Calu3 (cell line): Measurements from ENCODE around the gene GAS7. TPM values are rescaled to one million over a fixed set of nuclear protein-coding genes. Genes with fewer than 3 reads are reported as not detected.

Experiments used
- BruUV-seq: library from RNA; stranded (reverse); fragments of 400-500 nt; replicated peaks from 2 replicates; lab custom pipeline; 2021; lab: Mats Ljungman, UMichigan
- CTCF ChIA-PET: fragments of 300-600 bp; sonication (Branson Sonifier 250); formaldehyde crosslinking; loops from one replicate; lab custom pipeline; 2022; ENCODE audit warnings: antibody characterized with exemption; lab: Charles Lee
- DNase-seq: peaks from one replicate; pipeline ENCODE4 v3.0.0; 2022
- H3K27ac Mint-ChIP-seq: one replicate; pipeline ENCODE4 v1.8.0; 2022; ENCODE audit warnings: mixed read lengths; ENCODE audit not compliant: unreplicated experiment
- H3K27me3 Mint-ChIP-seq: one replicate; pipeline ENCODE4 v1.8.0; 2022; ENCODE audit warnings: mixed read lengths; ENCODE audit not compliant: unreplicated experiment
- H3K36me3 Mint-ChIP-seq: one replicate; pipeline ENCODE4 v1.8.0; 2022; ENCODE audit warnings: mild to moderate bottlenecking, moderate library complexity, mixed read lengths; ENCODE audit not compliant: insufficient read depth, unreplicated experiment
- H3K4me1 Mint-ChIP-seq: one replicate; pipeline ENCODE4 v1.8.0; 2022; ENCODE audit warnings: mild to moderate bottlenecking, low read depth, mixed read lengths; ENCODE audit not compliant: unreplicated experiment
- H3K4me3 Mint-ChIP-seq: one replicate; pipeline ENCODE4 v1.8.0; 2022; ENCODE audit warnings: mild to moderate bottlenecking, low read depth, moderate library complexity, mixed read lengths; ENCODE audit not compliant: unreplicated experiment
- H3K9me3 Mint-ChIP-seq: one replicate; pipeline ENCODE4 v1.8.0; 2022; ENCODE audit warnings: low read depth, mixed read lengths; ENCODE audit not compliant: unreplicated experiment
- CTCF ChIP-seq: fragments of 200-600 bp; IDR thresholded peaks from one replicate; pipeline ENCODE4 v1.8.0; 2022; ENCODE audit warnings: antibody characterized with exemption; ENCODE audit not compliant: unreplicated experiment
- intact Hi-C: fragments of 100-400 bp; cut with micrococcal nuclease; formaldehyde crosslinking; loops from one replicate; pipeline ENCODE4 v1.10.0; 2022; ENCODE audit not compliant: unreplicated experiment
- total RNA-seq: library from RNA; stranded (reverse); gene quantifications from 2 replicates; pipeline ENCODE4 v1.2.3, GENCODE V29; 2022

The GAS7 gene
- total RNA-seq, 1 experiment from 2014 or later, result 0.42 TPM

DNA sequence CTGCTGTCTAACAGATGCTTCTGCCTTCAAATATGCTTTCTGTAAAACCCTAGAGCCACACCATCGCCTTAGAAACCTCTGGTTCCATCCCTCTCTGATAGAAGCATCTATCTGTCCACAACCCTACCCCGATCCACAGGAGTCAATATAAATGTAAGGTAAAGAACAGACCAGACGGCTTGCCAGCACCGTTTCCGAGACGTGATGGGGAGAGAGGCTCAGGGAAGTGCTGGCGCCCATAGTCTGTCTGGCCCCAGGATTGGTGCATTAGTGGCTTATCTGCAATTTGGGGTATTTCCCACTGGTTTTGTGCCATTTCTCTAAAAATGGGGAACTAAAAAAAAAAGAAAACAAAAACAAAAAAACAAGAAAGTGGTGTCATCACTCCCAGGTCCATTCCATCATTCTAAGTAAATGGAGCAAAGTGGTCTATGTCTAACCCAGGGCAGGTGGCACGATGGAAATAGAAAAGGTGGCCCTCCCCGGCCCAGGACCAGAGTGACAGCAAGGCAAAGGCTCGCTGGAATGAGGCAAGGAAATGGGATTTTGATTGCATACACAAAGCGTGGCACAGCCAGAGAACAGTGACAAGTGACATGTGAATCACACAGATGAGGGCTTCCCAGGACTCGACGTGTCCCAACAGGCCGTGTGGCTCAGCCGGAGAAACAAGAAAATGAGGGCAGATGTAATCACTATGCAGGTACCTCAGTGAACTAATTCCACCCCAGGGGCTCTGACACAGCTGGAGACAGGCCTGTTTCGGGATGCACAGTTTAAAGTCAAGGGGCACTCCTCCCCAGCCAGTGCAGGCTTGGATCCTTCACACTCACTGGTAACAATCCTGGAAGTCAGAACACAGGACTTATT lies 125.6 kb downstream of the GAS7 start:
- CTCF ChIA-PET, result no interaction called here
- Mint-ChIP-seq H3K4me3 (no peak overlapping the region), H3K36me3 (no peaks in the 10 kb centered on the region), H3K27ac (no peak overlapping the region), H3K9me3 (peaks cover 3% of the 10 kb centered on the region), H3K27me3 (no peaks in the 10 kb centered on the region), H3K4me1 (no peaks in the 10 kb centered on the region)
- no peak for DNase-seq
- intact Hi-C loops, result no loop called here
- BruUV-seq, result no TSS peak
- TF ChIP-seq CTCF, result no peak

DNA sequence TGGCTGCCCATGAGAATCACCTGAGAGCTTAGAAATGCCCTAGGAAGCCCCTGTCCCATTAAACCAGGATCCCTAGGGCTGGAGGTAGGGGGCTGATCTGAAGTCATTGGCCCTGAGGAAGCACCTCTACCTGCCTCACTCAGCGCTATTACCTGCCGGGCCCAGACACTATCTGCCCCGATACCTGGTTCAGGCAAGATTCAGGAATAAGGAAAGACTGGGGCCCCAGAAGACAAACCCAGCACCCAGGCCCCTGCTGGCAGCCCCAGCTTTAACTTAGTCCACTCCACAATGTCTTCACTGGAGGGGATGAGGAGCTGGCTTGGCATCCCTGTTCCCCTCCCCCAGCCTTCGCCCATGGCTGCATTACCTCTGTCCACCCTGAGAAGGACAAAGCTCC lies 126.3 kb downstream of the GAS7 start:
- intact Hi-C loops, result no loop called here
- no peak for TF ChIP-seq CTCF
- BruUV-seq, result no TSS peak

DNA sequence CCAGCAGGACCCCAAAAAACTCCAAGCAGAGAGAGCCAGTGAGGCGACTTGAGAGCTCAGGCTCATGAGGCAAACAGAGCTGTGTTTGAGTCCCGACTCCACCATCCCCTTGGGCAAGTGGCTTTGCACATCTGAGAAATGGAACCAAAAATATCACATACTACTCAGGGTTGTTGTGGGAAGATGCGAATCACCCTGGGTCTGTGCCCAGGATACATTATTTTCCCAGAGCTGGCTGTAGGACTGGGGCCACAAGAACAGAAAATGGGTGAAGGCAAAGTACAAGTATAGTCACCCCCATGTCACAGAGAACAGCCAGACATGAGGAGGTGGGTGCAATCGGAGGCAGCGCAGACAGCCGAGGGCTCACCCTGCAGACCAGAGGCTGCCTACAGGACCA lies 127.3 kb downstream of the GAS7 start:
- no peaks in the 10 kb centered on the region for H3K27me3 Mint-ChIP-seq
- H3K36me3 Mint-ChIP-seq, result no peaks in the 10 kb centered on the region
- DNase-seq, result no peak
- no peaks in the 10 kb centered on the region for H3K9me3 Mint-ChIP-seq
- no peak overlapping the region for H3K27ac Mint-ChIP-seq
- BruUV-seq, result no TSS peak
- intact Hi-C loops, result no loop called here
- H3K4me1 Mint-ChIP-seq, result no peaks in the 10 kb centered on the region
- no peak overlapping the region for H3K4me3 Mint-ChIP-seq
- TF ChIP-seq CTCF, result no peak
- CTCF ChIA-PET, result no interaction called here

More for the DNA sequence above, 126.3 kb downstream of the GAS7 start:
- Mint-ChIP-seq H3K27ac (no peak overlapping the region), H3K4me3 (no peak overlapping the region), H3K4me1 (no peaks in the 10 kb centered on the region), H3K9me3 (no peaks in the 10 kb centered on the region), H3K27me3 (no peaks in the 10 kb centered on the region), H3K36me3 (no peaks in the 10 kb centered on the region)
- CTCF ChIA-PET, result interaction anchor here (0.6 kb wide), 1 partner anchor 1442 kb away, joined by 7 read pairs; the partner anchor contains the start of gene MYH10
- DNase-seq, result no peak

GRCh38 chr17:10070690-10071089 lies 127.7 kb downstream of the GAS7 start:
- H3K36me3 Mint-ChIP-seq, result no peaks in the 10 kb centered on the region
- TF ChIP-seq CTCF, result no peak
- H3K4me1 Mint-ChIP-seq, result no peaks in the 10 kb centered on the region
- no peak for DNase-seq
- CTCF ChIA-PET, result no interaction called here
- no peaks in the 10 kb centered on the region for H3K27me3 Mint-ChIP-seq
- intact Hi-C loops, result no loop called here
- no peak overlapping the region for H3K27ac Mint-ChIP-seq
- no peak overlapping the region for H3K4me3 Mint-ChIP-seq
- no peaks in the 10 kb centered on the region for H3K9me3 Mint-ChIP-seq
- no TSS peak for BruUV-seq
